ENCODE results near the gene NR2F2. TPM values are rescaled to one million over a fixed set of nuclear protein-coding genes. Genes with fewer than 3 reads are reported as not detected.

Gene NR2F2
- total RNA-seq, 4 donors from 2014 or later, result 18.3 to 30.2 (median 20.4) TPM

- H3K4me3 ChIP-seq (replicated peaks in 1 of 3), result no peak overlapping the region
- WGBS, 2 donors, result 58 to 62% methylated on average over 5 of the region's 5 CpGs
- DNase-seq, result no peak
- TF ChIP-seq POLR2A (IDR thresholded peaks at IDR 0.05) (no peak), CTCF (IDR thresholded peaks at IDR 0.05) (no peak)
- H3K27me3 ChIP-seq, result no peaks in the 10 kb centered on the region
- H3K27ac ChIP-seq, result no peak overlapping the region
- intact Hi-C loops (cut with DNase I), result no loop called here
- no peaks in the 10 kb centered on the region for H3K4me1 ChIP-seq
- H3K9me3 ChIP-seq, result no peaks in the 10 kb centered on the region
- H3K36me3 ChIP-seq, result no peaks in the 10 kb centered on the region
Observed at GRCh38 chr15:96307856-96308394, 22.6 kb upstream of the NR2F2 start.

GRCh38 chr15:96309143-96309660 lies 21.3 kb upstream of the NR2F2 start:
- Histone ChIP-seq H3K4me1 (no peaks in the 10 kb centered on the region), H3K9me3 (no peaks in the 10 kb centered on the region), H3K27ac (no peak overlapping the region), H3K27me3 (no peaks in the 10 kb centered on the region), H3K36me3 (no peaks in the 10 kb centered on the region), H3K4me3 (replicated peaks in 1 of 3) (no peak overlapping the region)
- intact Hi-C loops (cut with DNase I), result no loop called here
- DNase-seq, result no peak
- 36 to 49% methylated on average over 5 of the region's 5 CpGs for WGBS, 2 donors
- TF ChIP-seq CTCF (IDR thresholded peaks at IDR 0.05) (no peak), POLR2A (IDR thresholded peaks at IDR 0.05) (no peak)

GRCh38 chr15:96311256-96311955 lies 19.1 kb upstream of the NR2F2 start:
- peak overlapping the region in 1 of 3 donors; percentile 3 for H3K27ac ChIP-seq
- intact Hi-C loops (cut with DNase I), result no loop called here
- WGBS, 2 donors, result 77 to 78% methylated on average over 5 of the region's 5 CpGs

GRCh38 chr15:96311956-96312294 lies 18.6 kb upstream of the NR2F2 start:
- TF ChIP-seq POLR2A (IDR thresholded peaks at IDR 0.05) (no peak), CTCF (IDR thresholded peaks at IDR 0.05) (no peak)
- H3K27ac ChIP-seq, result peak overlapping the region in 1 of 3 donors; percentile 3
- no peak for DNase-seq
- WGBS, 2 donors, result 89 to 91% methylated on average over 5 of the region's 5 CpGs
- no peaks in the 10 kb centered on the region for H3K9me3 ChIP-seq
- intact Hi-C loops (cut with DNase I), result no loop called here
- H3K27me3 ChIP-seq, result no peaks in the 10 kb centered on the region
- no peaks in the 10 kb centered on the region for H3K4me1 ChIP-seq
- no peaks in the 10 kb centered on the region for H3K36me3 ChIP-seq
- H3K4me3 ChIP-seq (replicated peaks in 1 of 3), result no peak overlapping the region

More at GRCh38 chr15:96311256-96311955, 19.1 kb upstream of the NR2F2 start:
- no peak overlapping the region for H3K4me3 ChIP-seq (replicated peaks in 1 of 3)
- no peak for TF ChIP-seq POLR2A (IDR thresholded peaks at IDR 0.05)
- TF ChIP-seq CTCF (IDR thresholded peaks at IDR 0.05), result no peak
- no peak for DNase-seq
- H3K36me3 ChIP-seq, result no peaks in the 10 kb centered on the region
- H3K27me3 ChIP-seq, result no peaks in the 10 kb centered on the region
- no peaks in the 10 kb centered on the region for H3K9me3 ChIP-seq
- H3K4me1 ChIP-seq, result no peaks in the 10 kb centered on the region

GRCh38 chr15:96312641-96313335 lies 17.7 kb upstream of the NR2F2 start:
- intact Hi-C loops (cut with DNase I), result no loop called here
- no peak overlapping the region for H3K4me3 ChIP-seq (replicated peaks in 1 of 3)
- WGBS, 2 donors, result 74 to 80% methylated on average over 4 of the region's 4 CpGs
- H3K9me3 ChIP-seq, result no peaks in the 10 kb centered on the region
- no peak overlapping the region for H3K27ac ChIP-seq
- H3K36me3 ChIP-seq, result no peaks in the 10 kb centered on the region
- TF ChIP-seq POLR2A (IDR thresholded peaks at IDR 0.05), result no peak
- no peaks in the 10 kb centered on the region for H3K27me3 ChIP-seq
- no peak for DNase-seq
- H3K4me1 ChIP-seq, result no peaks in the 10 kb centered on the region
